ENCODE data around the gene ZNF804B.

The ZNF804B gene

GRCh38 chr7:89023877-89024276, 264.4 kb downstream of the ZNF804B start:
- H3K9me2 ChIP-seq (replicated peaks; ENCODE audit: low read depth, low read length), result no peaks in the 10 kb centered on the region
- H4K20me1 ChIP-seq (ENCODE audit: insufficient read depth, low read length, poor library complexity, severe bottlenecking), result no peaks in the 10 kb centered on the region
- no peak overlapping the region for H2AFZ ChIP-seq (ENCODE audit: low read length)
- no peaks in the 10 kb centered on the region for H3K36me3 ChIP-seq (ENCODE audit: insufficient read depth, low read length)
- TF ChIP-seq EZH2phosphoT487 (IDR thresholded peaks at IDR 0.05; ENCODE audit: borderline replicate concordance), result no peak
- no peak for TF ChIP-seq CTCF (conservative IDR thresholded peaks at IDR 0.05; ENCODE audit: low read length)
- no peak overlapping the region for H3K9ac ChIP-seq (ENCODE audit: low read depth, low read length, poor library complexity, severe bottlenecking)
- H3K79me2 ChIP-seq (ENCODE audit: insufficient read depth, low read length), result no peaks in the 10 kb centered on the region
- H3K4me3 ChIP-seq (ENCODE audit: low read length, poor library complexity, severe bottlenecking), result no peak overlapping the region
- no peak overlapping the region for H3K4me2 ChIP-seq (ENCODE audit: low read depth, low read length, poor library complexity, severe bottlenecking)
- no peaks in the 10 kb centered on the region for H3K9me3 ChIP-seq (ENCODE audit: insufficient read depth, low read depth, low read length)
- no peaks in the 10 kb centered on the region for H3K27me3 ChIP-seq (ENCODE audit: insufficient read depth, low read length, poor library complexity, severe bottlenecking)
- H3K4me1 ChIP-seq (ENCODE audit: insufficient read depth, low read length, poor library complexity, severe bottlenecking), result no peaks in the 10 kb centered on the region
- H3F3A ChIP-seq (ENCODE audit: low read depth), result no peaks in the 10 kb centered on the region

GRCh38 chr7:89027781-89028180, 268.3 kb downstream of the ZNF804B start:
- Histone ChIP-seq H3F3A (ENCODE audit: low read depth) (no peaks in the 10 kb centered on the region), H3K4me1 (ENCODE audit: insufficient read depth, low read length, poor library complexity, severe bottlenecking) (no peaks in the 10 kb centered on the region), H3K79me2 (ENCODE audit: insufficient read depth, low read length) (no peaks in the 10 kb centered on the region), H3K4me2 (ENCODE audit: low read depth, low read length, poor library complexity, severe bottlenecking) (no peak overlapping the region), H3K27me3 (ENCODE audit: insufficient read depth, low read length, poor library complexity, severe bottlenecking) (no peaks in the 10 kb centered on the region), H3K9me3 (ENCODE audit: insufficient read depth, low read depth, low read length) (no peaks in the 10 kb centered on the region), H3K36me3 (ENCODE audit: insufficient read depth, low read length) (no peaks in the 10 kb centered on the region), H3K9me2 (replicated peaks; ENCODE audit: low read depth, low read length) (no peaks in the 10 kb centered on the region), H4K20me1 (ENCODE audit: insufficient read depth, low read length, poor library complexity, severe bottlenecking) (no peaks in the 10 kb centered on the region), H2AFZ (ENCODE audit: low read length) (no peak overlapping the region), H3K4me3 (ENCODE audit: low read length, poor library complexity, severe bottlenecking) (no peak overlapping the region), H3K9ac (ENCODE audit: low read depth, low read length, poor library complexity, severe bottlenecking) (no peak overlapping the region)
- TF ChIP-seq CTCF (conservative IDR thresholded peaks at IDR 0.05; ENCODE audit: low read length) (no peak), EZH2phosphoT487 (IDR thresholded peaks at IDR 0.05; ENCODE audit: borderline replicate concordance) (no peak)

GRCh38 chr7:89028319-89028718, 268.8 kb downstream of the ZNF804B start:
- Histone ChIP-seq H3K9ac (ENCODE audit: low read depth, low read length, poor library complexity, severe bottlenecking) (no peak overlapping the region), H3K9me2 (replicated peaks; ENCODE audit: low read depth, low read length) (no peaks in the 10 kb centered on the region), H3K4me3 (ENCODE audit: low read length, poor library complexity, severe bottlenecking) (no peak overlapping the region), H3K9me3 (ENCODE audit: insufficient read depth, low read depth, low read length) (no peaks in the 10 kb centered on the region), H2AFZ (ENCODE audit: low read length) (no peak overlapping the region), H3K79me2 (ENCODE audit: insufficient read depth, low read length) (no peaks in the 10 kb centered on the region), H3K36me3 (ENCODE audit: insufficient read depth, low read length) (no peaks in the 10 kb centered on the region), H4K20me1 (ENCODE audit: insufficient read depth, low read length, poor library complexity, severe bottlenecking) (no peaks in the 10 kb centered on the region), H3K27me3 (ENCODE audit: insufficient read depth, low read length, poor library complexity, severe bottlenecking) (no peaks in the 10 kb centered on the region), H3K4me1 (ENCODE audit: insufficient read depth, low read length, poor library complexity, severe bottlenecking) (no peaks in the 10 kb centered on the region), H3K4me2 (ENCODE audit: low read depth, low read length, poor library complexity, severe bottlenecking) (no peak overlapping the region), H3F3A (ENCODE audit: low read depth) (no peaks in the 10 kb centered on the region)
- TF ChIP-seq EZH2phosphoT487 (IDR thresholded peaks at IDR 0.05; ENCODE audit: borderline replicate concordance) (no peak), CTCF (conservative IDR thresholded peaks at IDR 0.05; ENCODE audit: low read length) (no peak)

Measured in Loucy (cell line).